Activated naive CD4-positive, alpha-beta T cell treated with anti-CD3 and anti-CD28 coated beads, Interleukin-2, amount 50 U/mL, for 72 hours (primary cell): Measurements from ENCODE around the gene ANKRD33. TPM values are rescaled to one million over a fixed set of nuclear protein-coding genes. Genes with fewer than 3 reads are reported as not detected.

ENCODE experiments used
- ATAC-seq, 2 donors: fragments of 150-1000 bp; cut with Tn5 transposase; 2 replicates each; pipeline ENCODE4 v1.10.0; 2021; ENCODE audit warnings: mild to moderate bottlenecking in 2 of 2, moderate library complexity in 2 of 2
- DNase-seq, 2 donors: peaks; one replicate each; pipeline ENCODE4 v3.0.0; 2021 to 2022; ENCODE audit warnings: low spot score in 2 of 2
- H3K27ac Mint-ChIP-seq, 2 donors: one replicate each; pipeline ENCODE4 v1.8.0; 2022; ENCODE audit warnings: mild to moderate bottlenecking in 2 of 2, mixed read lengths in 2 of 2
- H3K36me3 Mint-ChIP-seq, 2 donors: one replicate each; pipeline ENCODE4 v1.8.0; 2022; ENCODE audit warnings: mixed read lengths in 2 of 2
- H3K9me3 Mint-ChIP-seq, 2 donors: one replicate each; pipeline ENCODE4 v1.8.0; 2022; ENCODE audit warnings: mixed read lengths in 2 of 2
- total RNA-seq, 2 donors: library from RNA; stranded (reverse); gene quantifications; one replicate each; pipeline ENCODE4 v1.2.3, GENCODE V29; 2022

Gene ANKRD33
- total RNA-seq, 2 donors from 2014 or later = not detected

DNA sequence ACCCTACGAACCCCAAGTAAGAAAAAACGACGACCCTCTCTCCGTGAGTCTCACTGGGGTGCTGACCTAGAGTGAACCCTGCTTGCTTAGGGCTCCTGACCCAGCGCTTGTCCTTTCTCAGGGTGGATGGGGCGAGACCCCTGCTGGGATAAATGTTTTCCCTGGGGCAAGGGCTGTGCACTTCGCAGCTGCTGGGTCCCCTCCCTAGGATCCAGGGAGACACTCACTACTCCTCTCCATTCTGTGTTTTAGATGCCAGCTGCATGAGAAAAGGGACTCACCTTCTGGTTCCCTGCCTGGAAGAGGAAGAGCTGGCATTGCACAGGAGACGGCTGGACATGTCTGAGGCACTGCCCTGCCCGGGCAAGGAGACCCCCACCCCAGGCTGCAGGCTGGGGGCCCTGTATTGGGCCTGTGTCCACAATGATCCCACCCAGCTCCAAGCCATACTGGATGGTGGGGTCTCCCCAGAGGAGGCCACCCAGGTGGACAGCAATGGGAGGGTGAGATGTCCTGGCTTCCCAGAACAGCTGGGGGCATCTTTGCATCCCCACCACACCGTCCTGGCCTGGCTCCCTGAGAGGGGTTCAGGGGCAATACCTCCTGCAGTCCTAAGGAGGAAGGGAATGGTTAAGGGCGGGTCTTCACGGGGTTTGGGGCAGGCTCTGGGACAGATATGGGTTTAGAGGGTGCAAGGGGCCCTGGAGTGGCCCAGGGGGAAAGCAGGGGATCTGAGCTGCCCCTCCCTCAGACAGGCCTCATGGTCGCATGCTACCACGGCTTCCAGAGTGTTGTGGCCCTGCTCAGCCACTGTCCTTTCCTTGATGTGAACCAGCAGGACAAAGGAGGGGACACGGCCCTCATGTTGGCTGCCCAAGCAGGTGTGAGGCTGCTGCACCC, 663 bp downstream of the ANKRD33 start:
- ATAC-seq = no peak
- Mint-ChIP-seq H3K9me3 (peaks cover 5 to 6% of the 10 kb centered on the region in 2 donors), H3K27ac (no peak overlapping the region), H3K36me3 (peaks cover 7 to 17% of the 10 kb centered on the region in 2 donors)
- DNase-seq = no peak

DNA sequence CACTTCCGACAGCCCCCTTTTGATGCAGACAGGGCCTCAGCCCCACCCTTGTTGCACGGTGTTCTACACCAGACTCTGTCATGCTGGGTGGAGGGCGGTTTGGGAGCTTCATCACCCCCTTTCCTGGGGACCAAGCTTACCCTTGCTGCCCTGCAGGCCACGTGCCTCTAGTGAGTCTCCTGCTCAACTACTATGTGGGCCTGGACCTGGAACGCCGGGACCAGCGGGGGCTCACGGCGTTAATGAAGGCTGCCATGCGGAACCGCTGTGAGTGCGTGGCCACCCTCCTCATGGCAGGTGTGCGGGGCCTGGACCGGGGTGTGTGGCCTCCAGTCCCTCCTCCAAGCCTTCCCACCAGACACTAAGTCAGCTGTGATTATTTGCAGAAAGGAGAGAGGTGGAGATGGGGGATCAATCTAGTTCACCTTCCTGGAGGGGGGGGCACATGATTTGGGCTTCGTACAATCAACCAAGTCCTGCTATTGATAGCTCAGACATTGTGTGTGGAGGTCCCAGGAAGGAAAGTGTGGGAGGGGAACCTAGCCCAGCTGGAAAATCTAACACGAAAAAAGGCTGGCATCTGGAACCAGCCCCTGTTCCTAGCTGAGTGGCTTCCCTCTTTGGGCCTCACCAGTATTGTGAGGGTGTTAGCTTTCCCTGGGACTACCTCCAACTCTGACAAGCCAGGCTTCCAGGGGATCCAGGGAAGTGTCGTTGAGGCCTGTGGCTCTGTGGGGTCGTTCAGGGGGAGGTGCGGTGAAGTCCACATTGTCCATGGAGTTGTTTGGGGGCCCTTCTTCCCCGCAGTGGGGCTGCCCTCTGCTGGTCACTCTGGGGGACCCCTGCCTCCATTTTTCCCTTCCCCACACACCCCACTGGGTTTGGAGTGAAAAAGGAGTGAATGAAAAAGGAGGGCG, 1.6 kb downstream of the ANKRD33 start:
- peaks cover 5 to 6% of the 10 kb centered on the region in 2 donors for H3K9me3 Mint-ChIP-seq
- no peak for ATAC-seq

DNA sequence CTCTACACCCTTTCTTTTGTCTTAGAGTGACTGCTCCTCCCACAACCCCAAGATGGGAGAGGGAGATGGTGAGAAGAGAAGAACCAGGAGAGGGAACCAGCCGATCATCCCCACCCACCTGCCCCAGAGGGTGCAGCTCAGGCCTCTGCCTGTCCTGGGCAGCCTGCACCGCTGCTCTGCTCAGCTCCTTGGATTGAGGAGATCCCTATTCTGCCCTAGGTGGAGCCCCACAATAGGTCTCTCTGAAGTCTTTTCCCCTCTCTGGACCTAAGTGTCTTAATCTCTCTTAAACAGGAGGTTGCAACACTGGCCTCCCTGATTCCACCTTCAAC, 2.2 kb downstream of the ANKRD33 start:
- no peak for ATAC-seq
- no peak overlapping the region for H3K27ac Mint-ChIP-seq
- DNase-seq = no peak
- peaks cover 7 to 11% of the 10 kb centered on the region in 2 donors for H3K36me3 Mint-ChIP-seq
- H3K9me3 Mint-ChIP-seq = peaks cover 5 to 6% of the 10 kb centered on the region in 2 donors

More for the DNA sequence above, 1.6 kb downstream of the ANKRD33 start:
- DNase-seq = no peak
- no peak overlapping the region for H3K27ac Mint-ChIP-seq
- H3K36me3 Mint-ChIP-seq = peaks cover 7 to 17% of the 10 kb centered on the region in 2 donors

DNA sequence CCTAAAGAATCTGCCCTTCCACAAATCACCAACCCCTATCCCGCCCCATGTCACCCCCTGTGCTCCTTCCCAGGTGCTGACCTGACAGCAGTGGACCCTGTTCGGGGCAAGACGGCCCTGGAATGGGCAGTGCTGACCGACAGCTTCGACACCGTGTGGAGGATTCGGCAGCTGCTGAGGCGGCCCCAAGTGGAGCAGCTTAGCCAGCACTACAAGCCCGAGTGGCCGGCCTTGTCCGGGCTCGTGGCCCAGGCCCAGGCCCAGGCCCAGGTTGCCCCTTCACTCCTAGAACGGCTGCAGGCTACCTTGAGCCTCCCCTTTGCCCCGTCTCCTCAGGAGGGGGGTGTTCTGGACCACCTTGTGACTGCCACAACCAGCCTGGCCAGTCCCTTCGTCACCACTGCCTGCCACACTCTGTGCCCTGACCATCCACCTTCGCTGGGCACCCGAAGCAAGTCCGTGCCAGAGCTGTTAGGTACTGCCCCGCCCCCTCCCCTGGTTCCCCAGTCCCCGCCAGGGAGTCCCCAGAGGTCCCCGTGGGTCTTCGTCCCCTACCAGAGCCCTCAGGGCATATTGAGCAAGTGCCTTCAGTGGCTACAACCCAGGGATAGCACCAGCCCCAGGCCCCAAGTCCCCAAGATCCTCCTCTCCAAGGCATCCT, 2.7 kb downstream of the ANKRD33 start:
- Mint-ChIP-seq H3K9me3 (peaks cover 5 to 6% of the 10 kb centered on the region in 2 donors), H3K36me3 (peaks cover 6 to 7% of the 10 kb centered on the region in 2 donors), H3K27ac (no peak overlapping the region)
- DNase-seq (no peak), ATAC-seq (no peak)

DNA sequence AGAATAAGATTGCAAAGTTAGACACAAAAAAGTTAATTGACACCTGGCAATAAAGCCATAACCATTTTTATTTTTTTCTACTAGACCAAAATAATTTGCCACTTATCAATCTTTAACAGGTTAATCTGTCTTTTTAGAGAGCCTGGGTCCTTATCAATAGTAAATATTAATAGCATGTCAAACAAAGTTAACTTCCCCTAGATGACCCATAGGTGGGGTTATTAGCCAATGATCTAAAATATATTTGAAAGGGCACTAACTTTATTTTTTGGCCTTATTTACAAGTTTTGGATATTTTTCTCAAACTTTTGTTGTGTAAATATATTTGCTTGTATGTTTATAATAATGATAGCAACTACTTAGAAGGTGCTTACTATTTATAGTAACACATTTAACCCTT, 3.9 kb downstream of the ANKRD33 start:
- H3K27ac Mint-ChIP-seq = no peak overlapping the region
- H3K9me3 Mint-ChIP-seq = no peaks in the 10 kb centered on the region
- no peaks in the 10 kb centered on the region for H3K36me3 Mint-ChIP-seq
- DNase-seq (no peak), ATAC-seq (no peak)

DNA sequence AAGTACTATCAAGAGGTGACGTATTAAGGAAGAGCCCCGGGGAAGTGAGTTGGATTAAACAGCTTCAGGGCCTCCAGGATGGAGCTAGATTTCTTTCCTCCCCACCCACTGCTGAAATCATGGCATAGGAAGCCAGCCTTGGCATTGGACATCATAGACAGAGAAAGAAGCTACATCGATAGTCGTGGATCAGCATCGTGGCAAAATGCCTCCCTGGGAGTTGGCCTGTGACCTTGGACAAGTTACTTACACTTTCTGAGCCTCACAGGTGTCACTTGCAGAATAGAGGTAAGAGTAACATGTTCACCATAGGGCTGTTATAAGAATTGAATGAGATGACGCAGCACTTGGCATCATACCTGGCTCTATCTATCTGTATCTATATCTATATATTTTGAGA, 5.9 kb downstream of the ANKRD33 start:
- H3K27ac Mint-ChIP-seq = no peak overlapping the region
- no peaks in the 10 kb centered on the region for H3K36me3 Mint-ChIP-seq
- ATAC-seq (no peak), DNase-seq (no peak)
- H3K9me3 Mint-ChIP-seq = no peaks in the 10 kb centered on the region

DNA sequence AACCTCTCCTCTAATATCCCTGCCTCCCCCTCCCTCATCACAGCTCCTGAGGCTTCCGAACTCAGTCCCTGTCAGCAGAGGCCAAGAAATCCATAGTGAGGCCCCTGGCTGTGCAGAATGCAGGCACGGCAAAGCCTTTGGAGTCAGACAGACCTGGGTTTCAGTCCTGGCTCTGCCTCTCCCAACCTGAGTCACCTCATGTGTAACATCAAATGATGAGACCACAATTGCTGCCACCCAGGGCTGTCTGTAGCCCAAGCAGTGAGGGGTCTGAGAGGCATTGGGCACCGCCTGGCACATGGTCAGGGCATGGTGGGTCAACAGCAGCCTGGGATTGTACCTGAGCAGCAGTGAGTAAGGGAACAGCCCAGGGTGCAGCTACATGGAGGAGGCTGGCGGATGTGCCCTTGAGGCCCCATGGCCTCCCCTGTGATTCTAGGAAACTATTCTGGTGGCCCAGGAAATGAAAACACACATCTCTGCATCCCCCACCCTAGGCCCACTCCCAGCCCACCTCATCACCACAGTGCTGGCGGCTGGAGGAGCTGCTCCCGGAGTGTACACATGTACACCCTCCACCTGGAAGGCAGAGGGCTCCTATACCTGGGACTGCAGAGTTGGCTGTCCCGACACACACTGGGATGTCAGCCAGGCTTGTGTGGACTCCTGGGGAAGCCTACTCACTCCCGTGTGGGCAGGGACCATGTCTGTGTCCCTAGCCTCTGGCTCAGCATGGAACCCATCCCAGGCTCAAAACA, 7.7 kb downstream of the ANKRD33 start:
- DNase-seq = no peak
- no peak for ATAC-seq
- no peak overlapping the region for H3K27ac Mint-ChIP-seq
- no peaks in the 10 kb centered on the region for H3K36me3 Mint-ChIP-seq
- no peaks in the 10 kb centered on the region for H3K9me3 Mint-ChIP-seq

DNA sequence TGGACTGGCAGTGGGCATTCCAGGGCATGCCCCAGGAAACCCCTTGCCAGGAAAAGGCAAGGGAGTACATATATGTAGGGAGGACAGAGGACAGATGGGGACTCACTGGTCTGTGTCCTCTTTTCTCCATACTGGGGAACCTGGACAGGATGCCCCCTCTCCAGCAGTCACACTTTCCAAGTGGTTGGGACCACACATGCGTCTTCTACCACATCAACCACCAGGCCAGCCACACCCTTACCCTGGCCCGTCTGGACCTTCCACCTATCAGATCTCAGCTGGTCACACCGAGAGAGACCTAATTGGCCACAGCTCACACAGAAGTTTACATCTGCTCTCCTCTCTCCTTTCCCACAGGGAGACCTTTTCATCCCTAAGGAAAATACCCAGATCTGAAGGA, 8.3 kb downstream of the ANKRD33 start:
- H3K27ac Mint-ChIP-seq = no peak overlapping the region
- no peaks in the 10 kb centered on the region for H3K36me3 Mint-ChIP-seq
- DNase-seq (no peak), ATAC-seq (no peak)
- no peaks in the 10 kb centered on the region for H3K9me3 Mint-ChIP-seq

DNA sequence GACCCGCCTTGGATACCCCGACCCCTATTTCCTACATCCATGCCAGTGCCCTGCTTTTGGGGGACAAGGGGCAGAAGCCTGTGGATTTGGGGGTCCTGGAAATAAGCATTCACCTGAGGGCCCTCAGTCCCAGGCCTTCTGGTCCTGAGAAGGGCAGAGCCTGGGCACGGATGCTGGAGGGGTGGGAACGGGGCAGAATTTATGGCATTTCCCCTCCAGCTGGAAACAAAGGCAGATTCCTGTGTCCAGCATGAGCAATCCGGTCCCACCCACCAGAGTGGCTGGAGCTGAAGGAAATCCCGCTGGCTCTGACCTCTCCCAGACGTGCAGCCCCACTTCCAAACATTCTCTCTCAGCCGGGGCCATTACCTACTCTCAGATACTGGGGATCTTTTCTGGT, 9.3 kb downstream of the ANKRD33 start:
- no peaks in the 10 kb centered on the region for H3K9me3 Mint-ChIP-seq
- no peaks in the 10 kb centered on the region for H3K36me3 Mint-ChIP-seq
- DNase-seq = no peak
- H3K27ac Mint-ChIP-seq = no peak overlapping the region
- ATAC-seq = no peak

GRCh38 chr12:51898506-51898905, 10.6 kb downstream of the ANKRD33 start:
- Mint-ChIP-seq H3K27ac (no peak overlapping the region), H3K9me3 (no peaks in the 10 kb centered on the region), H3K36me3 (no peaks in the 10 kb centered on the region)
- DNase-seq (no peak), ATAC-seq (no peak)

DNA sequence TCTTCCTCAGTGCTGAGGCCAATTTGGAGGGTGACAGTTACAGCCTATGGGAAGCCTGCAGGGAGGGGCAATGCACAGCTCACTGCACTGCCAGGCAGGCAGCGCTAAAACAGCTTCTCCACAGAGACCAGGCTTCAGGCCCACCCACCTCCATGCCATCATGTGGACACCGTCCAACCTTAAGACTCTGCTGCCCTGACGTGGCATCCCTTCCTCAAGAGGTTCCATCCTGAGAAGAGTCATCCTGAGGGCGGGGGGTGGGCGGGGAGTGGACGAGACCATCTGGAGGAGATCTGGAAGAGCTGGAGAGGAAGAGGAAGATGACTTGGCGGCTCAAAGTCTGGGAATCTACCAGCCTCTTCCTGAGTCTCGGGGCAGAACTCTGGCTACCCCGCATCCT, 11.0 kb downstream of the ANKRD33 start:
- DNase-seq (no peak), ATAC-seq (no peak)
- H3K9me3 Mint-ChIP-seq = no peaks in the 10 kb centered on the region
- no peak overlapping the region for H3K27ac Mint-ChIP-seq
- H3K36me3 Mint-ChIP-seq = no peaks in the 10 kb centered on the region

DNA sequence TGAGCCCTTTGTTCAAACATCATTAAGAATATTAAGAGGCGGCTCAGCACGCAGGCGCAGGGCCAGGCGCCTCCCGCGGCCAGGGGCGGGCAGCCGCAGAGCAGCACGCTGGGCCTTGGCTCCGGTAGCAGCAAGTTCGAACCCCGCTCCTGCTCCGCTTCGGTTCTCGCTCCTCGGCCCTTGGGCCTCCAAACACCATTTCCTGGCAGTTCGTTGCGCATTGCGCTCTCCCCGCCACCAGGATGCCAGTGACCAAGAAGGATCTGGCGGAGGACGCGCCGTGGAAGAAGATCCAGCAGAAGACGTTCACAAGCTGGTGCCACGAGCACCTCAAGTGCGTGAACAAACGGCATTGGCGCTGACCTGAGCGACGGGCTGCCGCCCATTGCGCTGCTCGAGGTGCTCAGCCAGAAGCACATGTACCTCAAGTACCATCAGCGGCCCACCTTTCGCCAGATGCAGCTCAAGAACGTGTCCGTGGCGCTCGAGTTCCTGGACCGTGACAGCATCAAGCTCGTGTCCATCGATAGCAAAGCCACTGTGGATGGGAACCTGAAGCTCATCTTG, 12.5 kb downstream of the ANKRD33 start:
- no peak for DNase-seq
- ATAC-seq = no peak
- H3K27ac Mint-ChIP-seq = no peak overlapping the region
- H3K9me3 Mint-ChIP-seq = no peaks in the 10 kb centered on the region
- H3K36me3 Mint-ChIP-seq = no peaks in the 10 kb centered on the region

- peak in 1 of 2 donors; percentile 30 for ATAC-seq
- Mint-ChIP-seq H3K9me3 (no peaks in the 10 kb centered on the region), H3K27ac (no peak overlapping the region), H3K36me3 (no peaks in the 10 kb centered on the region)
- DNase-seq = no peak
Measured at GRCh38 chr12:51901121-51901817, 13.4 kb downstream of the ANKRD33 start.

GRCh38 chr12:51901881-51902280, 14.0 kb downstream of the ANKRD33 start:
- Mint-ChIP-seq H3K9me3 (no peaks in the 10 kb centered on the region), H3K36me3 (no peaks in the 10 kb centered on the region), H3K27ac (no peak overlapping the region)
- ATAC-seq = no peak
- no peak for DNase-seq

DNA sequence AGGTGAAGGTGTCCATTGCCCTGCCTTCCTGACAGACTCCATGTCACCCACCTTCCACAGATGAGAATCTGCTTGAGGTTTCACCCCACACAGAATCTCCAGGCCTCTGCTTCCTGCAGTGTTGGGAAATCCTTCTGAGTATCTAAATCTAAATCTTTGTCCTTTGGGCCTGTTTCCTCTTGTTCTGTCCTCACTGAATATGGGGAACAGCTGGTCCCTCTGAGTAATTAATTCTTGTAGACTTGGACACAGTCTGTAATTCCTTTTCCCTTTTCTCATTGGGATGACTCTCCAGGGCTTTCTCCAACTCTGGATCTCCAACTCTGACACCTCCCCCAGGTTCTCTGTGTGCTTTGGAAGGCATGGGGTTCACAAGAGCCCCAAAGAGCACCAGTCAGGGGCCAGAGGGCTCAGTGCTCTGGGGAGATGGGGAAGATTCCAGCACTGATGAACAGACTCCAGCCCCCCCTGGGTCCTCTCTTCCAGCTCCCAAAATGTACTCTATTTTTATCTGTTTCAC, 17.1 kb downstream of the ANKRD33 start:
- ATAC-seq (no peak), DNase-seq (no peak)
- H3K9me3 Mint-ChIP-seq = no peaks in the 10 kb centered on the region
- H3K27ac Mint-ChIP-seq = no peak overlapping the region
- H3K36me3 Mint-ChIP-seq = peaks cover 0 to 5% of the 10 kb centered on the region in 2 donors
